ENCODE measurements around the gene FSTL4. TPM values are rescaled to one million over a fixed set of nuclear protein-coding genes. Genes with fewer than 3 reads are reported as not detected.

FSTL4 gene
- polyA plus RNA-seq, 3 donors: 0.42 to 1.2 (median 0.94) TPM

DNA sequence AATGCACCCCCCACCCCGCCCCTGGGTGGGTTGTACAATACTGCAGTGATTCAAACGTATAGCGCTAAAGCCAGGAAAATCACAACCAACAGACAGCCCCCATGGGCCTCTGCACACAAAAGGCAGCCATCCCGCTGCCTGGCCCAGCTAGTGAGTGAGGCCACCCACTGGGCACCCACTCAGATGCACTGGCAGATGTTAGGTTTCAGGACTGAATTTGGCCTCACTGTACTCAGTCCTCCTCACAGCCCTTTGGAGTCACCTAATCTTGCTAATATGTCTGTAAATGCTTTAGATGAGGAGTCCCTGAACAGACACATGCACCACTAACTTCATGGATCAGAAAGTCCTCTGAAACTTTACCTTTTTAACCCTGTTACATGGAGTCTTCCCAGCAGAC lies 87.7 kb downstream of the FSTL4 start:
- no peak for DNase-seq (ENCODE audit: extremely low read depth in 1 of 11, low read depth in 9 of 11, low spot score in 4 of 11)

DNA sequence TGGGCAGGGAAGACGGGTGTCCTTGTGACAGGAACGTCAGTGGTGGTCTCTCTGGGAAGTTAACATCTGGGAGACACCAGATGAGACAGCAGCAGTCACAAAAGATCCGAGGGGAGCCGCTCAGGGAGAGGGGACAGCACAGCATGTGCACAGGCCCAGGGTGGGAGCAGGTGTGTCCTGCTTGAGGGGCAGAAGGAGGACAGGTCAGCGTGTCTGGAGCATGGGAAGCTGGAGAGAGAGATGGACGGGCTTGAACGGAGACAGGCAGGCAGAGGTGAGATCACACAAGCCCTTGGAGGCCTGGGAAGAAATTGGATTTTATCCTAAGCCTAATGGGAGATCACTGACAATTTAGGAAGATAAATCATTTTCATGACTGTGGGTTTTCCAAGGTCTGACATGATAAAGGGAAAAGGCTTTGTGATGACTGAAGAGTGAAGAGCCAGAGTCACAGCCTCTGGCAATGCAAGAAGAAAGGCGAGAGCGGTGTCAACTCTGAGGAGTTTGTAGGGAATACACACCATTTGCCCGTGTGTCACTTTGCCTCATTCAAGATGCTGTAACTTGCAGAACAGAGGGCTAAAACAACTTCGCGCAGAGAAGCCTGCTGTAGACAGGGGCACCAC lies 88.3 kb downstream of the FSTL4 start:
- DNase-seq (ENCODE audit: extremely low read depth in 1 of 11, low read depth in 9 of 11, low spot score in 4 of 11): no peak

DNA sequence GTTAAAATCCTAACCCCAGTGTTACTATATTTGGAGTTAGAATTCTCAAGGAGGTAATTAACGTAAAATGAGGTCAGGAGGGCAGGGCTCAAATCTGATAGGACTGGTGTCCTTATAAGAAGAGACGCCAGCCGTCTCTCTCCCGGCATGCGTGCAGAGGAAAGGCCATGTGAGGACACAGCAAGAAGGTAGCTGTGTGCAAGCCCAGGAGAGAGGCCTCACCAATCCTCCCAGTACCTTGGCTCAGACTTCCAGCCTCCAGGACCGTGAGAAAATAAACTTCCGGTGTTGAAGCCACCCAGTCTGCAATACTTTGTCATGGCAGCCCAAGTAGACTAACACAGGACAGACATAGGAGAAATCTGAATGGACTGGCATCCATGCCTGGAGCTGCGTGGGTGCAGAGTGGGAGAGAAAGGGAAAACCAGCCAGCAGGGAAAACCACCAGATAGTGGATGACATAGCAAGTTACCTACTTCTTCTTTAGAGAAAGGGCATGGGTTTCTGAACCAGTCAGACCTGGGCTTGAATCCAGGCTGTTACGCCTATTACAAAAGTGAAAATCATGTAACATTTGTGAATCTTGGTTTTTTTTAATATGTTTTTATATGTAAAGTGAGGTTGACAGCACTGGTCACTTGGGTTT lies 89.2 kb downstream of the FSTL4 start:
- DNase-seq (ENCODE audit: extremely low read depth in 1 of 11, low read depth in 9 of 11, low spot score in 4 of 11): no peak

DNA sequence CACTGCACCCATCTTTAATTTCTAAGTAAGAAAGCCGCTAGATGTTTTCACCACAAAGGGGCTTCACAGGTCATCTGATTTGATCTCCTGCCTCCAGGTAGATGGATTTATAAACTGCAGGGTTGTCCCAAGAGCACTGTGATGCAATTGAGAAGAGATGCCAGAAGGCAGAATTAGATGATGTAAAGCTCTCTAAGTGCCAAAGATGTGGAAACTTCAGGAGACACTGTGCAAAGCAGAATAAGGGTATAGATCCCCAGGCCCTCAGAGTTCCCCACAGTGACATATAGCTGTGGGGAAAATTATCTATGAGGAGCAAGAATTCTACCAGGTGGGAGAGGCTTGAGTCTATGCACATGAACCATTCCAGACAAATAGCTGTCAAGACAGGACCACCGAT lies 90.5 kb downstream of the FSTL4 start:
- DNase-seq (ENCODE audit: extremely low read depth in 1 of 11, low read depth in 9 of 11, low spot score in 4 of 11): no peak

DNA sequence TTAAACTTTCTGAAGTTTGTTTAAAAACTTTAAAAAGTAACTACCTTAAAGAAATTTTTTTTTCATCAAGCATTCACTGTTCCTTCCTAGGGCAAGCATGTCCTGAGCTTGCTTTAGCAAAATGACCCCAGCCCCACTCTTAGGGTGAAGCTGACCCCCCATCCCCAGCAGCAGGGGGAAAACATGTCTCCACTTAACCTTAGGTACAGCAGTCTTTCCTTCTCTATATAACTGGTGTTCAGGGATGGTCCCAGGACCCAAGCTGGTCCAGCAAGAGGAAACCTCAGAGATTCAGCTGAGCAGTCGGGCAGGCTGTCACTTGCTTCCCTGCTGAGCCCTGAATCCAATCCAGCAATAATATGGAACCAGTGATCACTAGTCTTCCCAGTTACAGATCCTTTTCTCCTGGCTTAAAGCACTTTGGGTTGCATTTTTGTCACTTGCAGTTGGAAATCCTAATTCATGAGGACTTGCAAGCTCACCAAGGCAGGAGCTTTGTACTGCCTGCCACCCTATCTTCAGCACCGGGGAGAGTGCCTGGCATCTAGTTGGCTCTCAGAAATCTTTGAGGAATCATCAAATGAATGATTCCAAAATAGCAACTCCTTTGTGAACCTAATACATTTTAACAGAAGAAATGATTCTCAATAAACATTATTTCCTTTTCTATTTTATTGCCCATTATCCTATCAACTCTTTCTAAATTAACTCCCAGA lies 91.2 kb downstream of the FSTL4 start:
- no peak for DNase-seq (ENCODE audit: extremely low read depth in 1 of 11, low read depth in 9 of 11, low spot score in 4 of 11)

DNA sequence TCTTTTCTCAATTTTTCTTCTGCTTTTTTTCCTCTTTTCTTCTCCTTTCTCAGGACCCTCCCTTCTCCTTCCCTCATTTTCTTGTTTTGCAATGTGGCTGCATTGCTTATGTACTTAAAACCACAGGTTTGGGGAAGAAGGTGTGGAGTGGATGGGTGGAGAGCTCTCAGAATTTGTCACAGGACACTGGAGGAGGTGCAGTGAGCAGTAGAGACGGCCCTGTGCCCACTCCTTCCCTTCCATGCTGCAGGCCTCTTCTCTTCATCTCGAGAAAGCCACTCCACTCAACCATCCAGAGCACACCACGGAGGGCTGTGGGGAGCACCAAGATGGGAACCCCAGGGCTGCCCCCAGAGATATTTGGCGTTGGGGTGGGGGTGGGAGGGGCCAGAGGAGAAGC lies 92.3 kb downstream of the FSTL4 start:
- DNase-seq (ENCODE audit: extremely low read depth in 1 of 11, low read depth in 9 of 11, low spot score in 4 of 11): no peak

DNA sequence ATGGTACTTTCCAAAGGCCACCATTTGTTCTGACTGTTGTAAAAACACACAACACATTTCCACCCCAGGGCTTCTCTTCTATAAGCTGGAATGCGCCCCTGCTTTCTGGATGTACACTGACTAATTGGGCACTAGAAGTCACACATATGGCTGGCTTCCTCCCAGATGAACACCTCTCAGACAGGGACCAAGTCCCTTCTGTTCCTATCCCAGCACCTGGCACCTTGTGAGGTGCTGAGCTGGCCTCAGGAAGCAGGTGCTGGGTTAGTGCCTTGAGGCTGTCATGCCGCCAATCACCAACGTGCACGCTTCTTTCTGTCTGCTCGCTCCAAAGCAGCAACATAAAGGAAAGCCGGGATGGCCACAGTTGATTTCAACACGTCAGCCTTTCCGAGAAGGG lies 93.2 kb downstream of the FSTL4 start:
- no peak for DNase-seq (ENCODE audit: extremely low read depth in 1 of 11, low read depth in 9 of 11, low spot score in 4 of 11)

DNA sequence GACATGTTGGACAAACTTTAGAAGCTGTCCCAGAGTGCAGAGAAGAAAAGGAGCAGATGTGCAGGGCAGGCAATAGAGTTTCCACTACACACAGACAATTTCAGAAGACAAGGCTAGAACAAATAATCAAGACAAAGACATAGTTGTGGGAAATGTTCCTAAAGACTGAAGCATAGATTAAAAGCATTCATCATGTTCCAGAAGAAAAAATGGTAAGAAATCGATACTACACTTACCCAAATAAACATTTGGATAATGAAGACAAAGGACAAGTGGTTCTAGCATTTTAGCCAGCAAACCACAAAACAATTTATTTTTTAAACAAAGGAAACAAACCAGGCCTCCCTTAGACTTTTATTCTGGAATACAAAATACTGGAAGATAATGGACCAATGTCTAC lies 97.9 kb downstream of the FSTL4 start:
- no peak for DNase-seq (ENCODE audit: extremely low read depth in 1 of 11, low read depth in 9 of 11, low spot score in 4 of 11)

DNA sequence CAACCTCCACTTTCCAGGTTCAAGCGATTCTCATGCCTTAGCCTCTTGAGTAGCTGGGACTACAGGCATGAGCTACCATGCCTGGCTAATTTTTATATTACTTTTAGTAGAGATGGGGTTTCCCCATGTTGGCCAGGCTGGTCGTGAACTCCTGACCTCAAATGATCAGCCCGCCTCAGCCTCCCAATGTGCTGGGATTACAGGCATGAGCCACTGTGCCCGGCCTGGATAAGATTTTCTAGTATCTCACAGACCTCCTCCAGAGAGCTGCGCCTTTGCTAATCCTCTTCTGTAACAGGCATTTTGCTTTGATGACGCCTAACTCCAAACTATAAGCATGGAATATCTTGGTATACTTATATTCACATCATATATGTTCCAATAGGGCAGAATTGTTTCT lies 99.4 kb downstream of the FSTL4 start:
- DNase-seq (ENCODE audit: extremely low read depth in 1 of 11, low read depth in 9 of 11, low spot score in 4 of 11): no peak

DNA sequence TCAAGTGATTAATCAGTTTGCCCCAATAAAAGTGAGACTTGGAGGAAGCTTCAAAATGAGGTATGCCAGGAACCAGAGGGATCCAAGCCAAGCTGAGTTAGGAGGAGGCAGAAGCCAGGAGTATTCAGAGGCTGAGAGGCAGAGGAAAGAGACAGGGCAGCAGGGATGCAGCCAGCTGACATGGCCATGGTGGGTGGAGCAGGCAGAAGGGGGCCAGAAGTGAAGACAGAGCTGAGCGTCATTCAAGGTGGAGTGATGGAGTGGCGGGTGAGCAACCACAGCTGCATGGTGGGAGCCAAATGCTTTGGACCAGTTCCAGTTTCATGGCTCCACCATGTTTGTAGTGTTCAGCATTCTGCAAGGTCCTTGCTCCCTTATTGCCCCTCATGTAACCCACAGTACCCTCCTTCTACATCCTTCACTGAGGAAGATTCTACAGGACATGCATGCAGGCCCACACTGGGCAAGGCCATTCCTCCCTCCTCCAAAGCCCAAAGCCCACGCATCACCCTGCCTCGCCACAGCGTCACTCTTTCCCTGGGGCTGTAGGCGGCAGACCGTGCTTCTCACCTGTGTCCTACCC lies 100.6 kb downstream of the FSTL4 start:
- no peak for DNase-seq (ENCODE audit: extremely low read depth in 1 of 11, low read depth in 9 of 11, low spot score in 4 of 11)

DNA sequence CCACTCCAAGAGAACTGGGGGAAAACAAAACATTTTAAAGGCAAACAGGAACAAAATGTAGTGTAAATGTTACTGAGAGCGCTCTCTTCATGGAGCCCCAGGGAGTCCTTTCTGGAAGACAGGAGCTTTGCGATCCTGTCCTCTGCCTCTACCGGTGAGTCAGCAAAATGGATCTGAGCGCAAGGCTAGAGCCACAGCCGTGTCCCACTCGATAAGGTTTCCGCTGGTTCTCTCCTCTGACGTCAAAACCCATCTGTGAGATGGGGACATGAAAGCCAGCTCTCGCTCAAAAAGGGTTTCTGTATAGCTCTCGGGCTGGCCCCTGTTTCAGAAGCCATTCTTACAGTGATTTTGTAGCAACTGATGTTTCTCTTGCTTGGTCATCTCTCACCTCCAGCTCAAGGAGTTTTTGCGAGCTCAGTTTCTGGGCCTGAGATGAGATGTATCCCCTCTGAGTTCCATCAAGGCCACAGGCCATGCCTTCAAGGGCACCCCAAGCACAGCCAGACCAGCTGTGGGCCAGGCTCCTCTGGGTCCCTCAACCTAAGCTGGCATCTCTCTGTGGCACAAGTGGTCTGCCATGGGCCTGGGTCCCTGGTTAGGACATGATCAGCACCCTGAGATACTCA lies 101.6 kb downstream of the FSTL4 start:
- DNase-seq (ENCODE audit: extremely low read depth in 1 of 11, low read depth in 9 of 11, low spot score in 4 of 11): no peak

DNA sequence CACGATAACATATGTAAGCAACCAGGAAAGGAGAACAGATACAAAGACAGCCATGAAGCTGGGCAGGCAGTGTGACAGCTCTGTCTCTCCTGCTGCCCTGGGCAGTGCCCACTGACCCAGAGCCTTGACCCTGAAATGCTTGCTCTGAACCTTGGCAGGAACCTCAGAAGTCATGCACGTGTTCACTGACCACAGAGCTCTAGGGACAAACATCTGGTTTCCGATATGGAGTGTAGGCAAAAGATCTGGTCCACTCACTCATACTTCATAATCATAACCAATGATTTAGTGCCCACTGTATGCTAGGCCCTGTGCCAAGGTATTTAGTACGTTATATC lies 102.6 kb downstream of the FSTL4 start:
- DNase-seq (ENCODE audit: extremely low read depth in 1 of 11, low read depth in 9 of 11, low spot score in 4 of 11): no peak

DNA sequence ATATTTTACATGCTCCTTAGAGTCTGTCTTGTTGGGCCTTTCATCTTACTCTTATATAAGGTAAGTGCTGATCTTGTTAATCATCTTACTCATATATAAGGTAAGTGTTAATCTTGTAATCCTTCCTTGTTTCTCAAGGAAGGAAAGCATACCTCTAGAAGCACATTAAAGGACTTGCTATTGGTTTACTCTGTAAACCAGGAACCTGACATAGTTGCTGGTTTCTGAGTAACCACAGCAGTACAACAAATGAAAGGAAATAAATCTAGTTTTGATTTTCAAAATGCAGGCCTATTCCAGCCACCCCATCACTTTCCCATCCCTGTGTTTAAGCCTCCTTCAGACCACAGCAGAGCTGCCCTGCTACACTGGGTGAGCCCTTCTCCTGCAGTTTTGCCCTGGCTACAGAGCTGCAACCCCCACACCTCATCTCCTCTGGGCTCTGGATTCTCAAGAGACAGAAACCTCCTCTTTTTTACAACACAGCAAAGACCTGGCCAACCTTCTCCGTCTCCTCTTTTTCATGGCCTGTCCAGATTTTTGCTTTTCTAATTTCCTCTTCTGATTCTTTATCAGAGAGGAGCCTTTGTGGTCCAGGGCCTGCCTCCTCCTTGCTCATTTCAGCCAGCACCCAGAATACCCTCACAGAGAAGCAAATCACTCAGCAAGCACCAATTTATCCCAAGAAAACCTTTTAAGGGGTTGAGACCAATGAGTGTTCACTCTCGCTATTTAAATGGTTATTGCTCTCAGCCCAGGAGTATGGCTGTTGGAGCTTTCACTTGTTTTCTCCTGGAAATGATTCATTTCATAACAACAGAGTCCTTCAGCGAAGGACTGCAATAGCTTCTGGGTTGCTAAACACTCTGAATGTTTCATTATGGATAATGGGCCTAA lies 103.2 kb downstream of the FSTL4 start:
- no peak for DNase-seq (ENCODE audit: extremely low read depth in 1 of 11, low read depth in 9 of 11, low spot score in 4 of 11)

DNA sequence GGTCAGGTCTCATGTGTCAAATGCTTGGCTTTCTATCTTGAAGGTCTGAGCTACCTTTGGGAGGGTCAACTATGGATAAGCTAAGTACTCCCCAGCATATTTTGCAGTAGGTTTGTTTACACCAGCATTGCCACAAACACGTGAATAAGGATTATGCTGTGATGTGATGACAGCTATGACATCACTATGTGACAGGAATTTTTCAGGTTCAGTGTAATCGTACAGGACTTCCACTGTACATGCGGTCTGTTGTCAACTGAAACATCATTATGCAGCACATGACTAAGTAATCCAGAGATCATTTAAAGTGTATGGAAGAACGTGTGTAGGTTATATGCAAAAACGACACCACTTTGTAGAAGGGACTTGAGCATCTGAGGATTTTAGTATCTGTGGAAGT lies 104.0 kb downstream of the FSTL4 start:
- no peak for DNase-seq (ENCODE audit: extremely low read depth in 1 of 11, low read depth in 9 of 11, low spot score in 4 of 11)

DNA sequence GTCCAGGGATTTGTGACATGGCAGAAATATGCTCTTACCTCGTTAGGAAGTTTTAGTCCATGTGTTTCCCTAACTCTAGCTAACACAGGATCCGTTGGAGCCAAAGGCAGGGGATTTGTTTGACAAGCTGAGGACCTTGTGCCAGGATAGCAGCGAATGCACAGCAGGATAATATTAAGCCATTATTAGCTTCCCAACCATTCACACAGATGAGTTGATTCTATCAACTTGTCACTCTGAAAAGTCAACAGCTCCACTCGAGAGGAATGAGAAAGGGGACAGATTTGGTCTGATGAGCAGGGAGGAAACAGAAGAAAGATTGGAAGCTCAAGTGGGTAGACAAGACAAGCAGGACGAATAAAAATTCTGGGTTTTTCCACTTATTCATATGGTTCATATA lies 106.2 kb downstream of the FSTL4 start:
- no peak for DNase-seq (ENCODE audit: extremely low read depth in 1 of 11, low read depth in 9 of 11, low spot score in 4 of 11)

DNA sequence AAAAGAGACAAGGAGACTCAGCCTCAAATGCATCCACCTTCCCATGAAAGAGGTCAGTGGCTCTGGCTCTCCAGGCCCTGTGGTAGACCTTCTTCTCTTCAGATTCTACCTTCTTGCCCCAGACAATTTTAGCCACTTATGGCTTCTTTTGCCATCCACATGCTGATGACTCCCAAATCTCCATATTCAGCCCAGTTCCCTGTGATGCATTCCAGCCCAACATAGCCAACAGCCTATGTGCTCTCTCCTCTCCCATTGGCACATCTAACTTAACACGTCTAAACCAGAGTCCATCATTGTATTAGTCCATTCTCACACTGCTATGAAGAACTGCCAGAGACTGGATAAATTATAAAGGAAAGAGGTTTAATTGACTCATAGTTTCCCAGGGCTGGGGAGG lies 108.8 kb downstream of the FSTL4 start:
- DNase-seq (ENCODE audit: extremely low read depth in 1 of 11, low read depth in 9 of 11, low spot score in 4 of 11): no peak

DNA sequence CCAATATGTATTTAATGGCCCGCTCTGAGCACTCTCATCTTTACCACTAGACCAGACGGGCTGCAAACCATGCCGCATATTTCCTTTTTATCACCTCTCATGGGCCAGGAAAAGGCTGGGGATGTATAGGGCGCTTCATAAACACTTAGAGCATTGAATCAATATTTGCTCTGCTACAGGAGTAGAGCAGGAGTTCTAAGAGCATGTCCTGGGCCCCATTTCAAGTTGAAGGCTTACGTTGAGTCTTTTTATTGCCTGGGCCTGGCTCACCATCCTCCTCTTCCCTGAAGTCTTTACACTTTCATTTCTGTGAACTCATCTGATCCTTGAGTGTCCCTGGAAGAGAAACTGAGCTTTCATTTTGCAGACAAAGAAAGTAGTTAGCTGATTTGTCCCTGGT lies 112.4 kb downstream of the FSTL4 start:
- DNase-seq (ENCODE audit: extremely low read depth in 1 of 11, low read depth in 9 of 11, low spot score in 4 of 11): no peak

DNA sequence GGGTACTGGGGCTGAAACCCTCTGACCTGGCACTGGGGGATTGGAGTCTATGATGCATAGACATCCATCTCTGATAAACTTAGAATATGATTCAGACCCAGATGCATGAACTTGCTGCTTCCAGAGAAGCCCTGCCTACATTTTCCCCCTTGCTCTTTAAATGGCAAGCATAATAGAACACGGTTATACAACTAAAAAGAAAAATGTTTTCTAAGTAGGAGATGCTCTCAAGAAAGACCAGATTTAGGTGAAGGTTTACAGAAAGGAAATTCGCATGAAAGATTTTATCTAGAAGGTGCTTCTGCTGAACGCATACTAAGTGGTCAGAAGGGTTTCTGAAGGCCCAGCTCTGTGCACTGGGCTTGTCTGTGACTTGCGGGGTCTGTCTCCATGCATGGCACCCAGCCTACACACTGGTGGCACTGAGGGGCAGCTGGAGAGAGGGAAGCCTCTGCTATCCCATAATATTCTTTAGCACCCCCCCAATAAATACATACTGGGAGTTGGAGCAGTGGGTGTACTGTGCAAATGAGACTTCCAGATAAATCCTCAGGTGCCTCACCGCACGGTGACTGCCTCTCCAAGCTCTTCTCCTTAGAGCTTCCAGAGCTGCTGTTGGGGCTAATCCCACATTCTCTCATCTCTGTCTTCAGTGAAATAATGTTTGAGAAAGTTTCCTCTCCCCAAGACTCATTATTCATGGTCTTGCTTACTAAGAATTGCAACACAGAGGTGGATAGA lies 114.6 kb downstream of the FSTL4 start:
- DNase-seq (ENCODE audit: extremely low read depth in 1 of 11, low read depth in 9 of 11, low spot score in 4 of 11): no peak

All from renal cortex interstitium (tissue), 11 donors.